ENCODE measurements around the gene DDX42.

Gene DDX42

DNA sequence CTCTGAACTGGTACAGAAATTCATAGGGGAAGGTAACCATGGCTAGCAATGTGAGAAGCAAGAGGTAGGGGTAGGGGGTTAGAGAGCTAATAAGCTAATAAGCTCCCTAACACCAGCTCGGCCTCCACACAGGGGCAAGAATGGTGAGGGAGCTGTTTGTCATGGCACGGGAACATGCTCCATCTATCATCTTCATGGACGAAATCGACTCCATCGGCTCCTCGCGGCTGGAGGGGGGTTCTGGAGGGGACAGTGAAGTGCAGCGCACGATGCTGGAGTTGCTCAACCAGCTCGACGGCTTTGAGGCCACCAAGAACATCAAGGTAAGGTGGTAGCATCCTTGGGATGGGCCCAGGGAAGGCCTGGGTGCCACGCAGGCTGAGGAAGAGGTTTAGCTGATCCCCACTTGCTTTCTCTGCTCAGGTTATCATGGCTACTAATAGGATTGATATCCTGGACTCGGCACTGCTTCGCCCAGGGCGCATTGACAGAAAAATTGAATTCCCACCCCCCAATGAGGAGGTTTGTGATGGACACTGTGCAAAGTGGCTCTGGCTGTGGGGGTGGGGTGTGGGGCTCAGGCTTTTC, 57.0 kb downstream of the DDX42 start:
- DNase-seq (ENCODE audit: extremely low read depth, low read depth): no peak
- TF ChIP-seq, protein P1, sequence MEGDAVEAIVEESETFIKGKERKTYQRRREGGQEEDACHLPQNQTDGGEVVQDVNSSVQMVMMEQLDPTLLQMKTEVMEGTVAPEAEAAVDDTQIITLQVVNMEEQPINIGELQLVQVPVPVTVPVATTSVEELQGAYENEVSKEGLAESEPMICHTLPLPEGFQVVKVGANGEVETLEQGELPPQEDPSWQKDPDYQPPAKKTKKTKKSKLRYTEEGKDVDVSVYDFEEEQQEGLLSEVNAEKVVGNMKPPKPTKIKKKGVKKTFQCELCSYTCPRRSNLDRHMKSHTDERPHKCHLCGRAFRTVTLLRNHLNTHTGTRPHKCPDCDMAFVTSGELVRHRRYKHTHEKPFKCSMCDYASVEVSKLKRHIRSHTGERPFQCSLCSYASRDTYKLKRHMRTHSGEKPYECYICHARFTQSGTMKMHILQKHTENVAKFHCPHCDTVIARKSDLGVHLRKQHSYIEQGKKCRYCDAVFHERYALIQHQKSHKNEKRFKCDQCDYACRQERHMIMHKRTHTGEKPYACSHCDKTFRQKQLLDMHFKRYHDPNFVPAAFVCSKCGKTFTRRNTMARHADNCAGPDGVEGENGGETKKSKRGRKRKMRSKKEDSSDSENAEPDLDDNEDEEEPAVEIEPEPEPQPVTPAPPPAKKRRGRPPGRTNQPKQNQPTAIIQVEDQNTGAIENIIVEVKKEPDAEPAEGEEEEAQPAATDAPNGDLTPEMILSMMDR (IDR thresholded peaks at IDR 0.05; ENCODE audit: low read depth, low read length): no peak

DNA sequence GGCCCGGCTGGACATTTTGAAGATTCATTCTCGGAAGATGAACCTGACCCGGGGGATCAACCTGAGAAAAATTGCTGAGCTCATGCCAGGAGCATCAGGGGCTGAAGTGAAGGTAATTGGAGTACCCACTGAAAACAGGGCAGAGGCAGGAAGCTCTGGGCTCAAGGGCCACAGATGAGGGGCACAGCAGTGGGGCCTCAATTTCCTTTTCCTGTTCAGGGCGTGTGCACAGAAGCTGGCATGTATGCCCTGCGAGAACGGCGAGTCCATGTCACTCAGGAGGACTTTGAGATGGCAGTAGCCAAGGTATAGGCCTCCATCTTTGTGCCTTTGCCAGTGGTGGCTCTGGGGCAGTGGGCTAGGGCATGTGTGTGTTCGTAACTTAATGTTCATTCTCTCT, 57.5 kb downstream of the DDX42 start:
- TF ChIP-seq, protein P1 (IDR thresholded peaks at IDR 0.05; ENCODE audit: low read depth, low read length): no peak
- no peak for DNase-seq (ENCODE audit: extremely low read depth, low read depth)

DNA sequence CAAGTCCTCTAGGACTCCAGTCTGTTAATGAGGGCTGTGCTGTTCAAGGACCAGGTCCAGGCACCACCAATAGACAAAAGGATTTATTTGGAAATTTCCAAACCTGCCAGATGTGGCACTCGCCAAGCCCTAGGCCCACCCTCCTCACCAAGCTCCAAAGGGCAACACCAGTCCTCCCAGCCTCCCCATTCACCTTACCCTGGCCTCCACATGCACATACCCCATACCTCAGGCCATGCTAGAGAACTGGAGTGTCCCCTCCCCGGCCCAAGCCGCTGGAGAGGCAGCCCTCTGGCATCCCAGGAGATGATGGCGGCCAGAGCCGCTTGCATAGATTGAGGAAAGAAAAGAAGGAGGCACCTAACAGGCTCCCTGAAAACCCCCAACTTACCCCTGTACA, 58.0 kb downstream of the DDX42 start:
- TF ChIP-seq, protein P1 (IDR thresholded peaks at IDR 0.05; ENCODE audit: low read depth, low read length): no peak
- no peak for DNase-seq (ENCODE audit: extremely low read depth, low read depth)

DNA sequence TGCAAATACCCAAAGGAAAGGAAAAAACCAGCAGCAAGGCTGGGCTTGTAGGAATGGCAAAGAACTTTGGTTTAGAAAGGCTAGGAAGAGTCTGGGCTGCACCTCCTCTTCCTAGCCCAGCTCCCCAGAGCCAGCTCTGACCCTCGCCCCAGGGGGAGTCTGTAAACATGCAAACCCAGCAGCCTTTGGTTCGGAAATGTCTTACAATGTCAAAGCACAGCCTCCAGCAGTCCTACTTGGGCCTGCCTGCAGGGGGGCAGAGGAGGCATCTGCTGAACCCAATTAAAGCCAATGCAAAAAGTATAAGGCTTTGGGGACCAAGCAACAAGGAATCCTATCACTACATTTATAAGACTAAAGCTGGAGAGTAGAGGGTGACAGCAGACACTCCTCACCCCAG, 58.5 kb downstream of the DDX42 start:
- TF ChIP-seq, protein P1 (IDR thresholded peaks at IDR 0.05; ENCODE audit: low read depth, low read length): no peak
- DNase-seq (ENCODE audit: extremely low read depth, low read depth): no peak

DNA sequence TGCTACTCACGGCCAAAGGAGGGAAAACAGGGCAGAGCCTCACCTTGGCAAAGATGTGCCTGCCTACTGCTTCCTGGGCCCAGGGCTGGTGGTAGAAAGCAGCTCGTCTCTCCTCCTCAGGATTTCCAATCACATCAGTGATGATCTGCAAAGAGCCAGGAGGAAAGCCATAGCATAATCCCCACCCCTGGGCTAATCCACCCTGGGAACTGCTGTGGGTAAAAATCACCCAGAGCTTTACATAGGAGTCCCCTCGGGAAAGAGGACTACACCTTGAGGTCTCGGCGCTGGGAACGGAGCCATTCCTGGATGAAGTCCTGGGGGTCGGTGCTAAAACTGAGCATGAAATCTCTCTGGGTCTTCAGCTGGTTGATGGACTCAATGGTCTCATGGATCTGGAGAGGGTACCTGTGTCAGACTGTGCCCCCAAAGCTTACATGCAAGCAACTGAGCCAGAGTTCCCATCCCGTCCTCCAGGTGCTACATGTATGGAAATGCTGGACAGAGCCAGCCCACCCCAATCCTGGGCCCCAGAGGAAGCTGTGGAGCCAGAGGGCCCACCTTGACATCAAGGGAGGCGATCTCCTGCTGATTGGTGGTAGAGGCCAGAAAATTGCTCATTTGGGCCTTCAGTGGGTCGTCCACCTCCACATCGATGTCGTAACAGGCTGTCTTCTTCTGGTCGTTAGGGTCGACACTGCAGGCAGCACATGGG, 59.2 kb downstream of the DDX42 start:
- TF ChIP-seq, protein P1 (IDR thresholded peaks at IDR 0.05; ENCODE audit: low read depth, low read length): no peak
- DNase-seq (ENCODE audit: extremely low read depth, low read depth): no peak

DNA sequence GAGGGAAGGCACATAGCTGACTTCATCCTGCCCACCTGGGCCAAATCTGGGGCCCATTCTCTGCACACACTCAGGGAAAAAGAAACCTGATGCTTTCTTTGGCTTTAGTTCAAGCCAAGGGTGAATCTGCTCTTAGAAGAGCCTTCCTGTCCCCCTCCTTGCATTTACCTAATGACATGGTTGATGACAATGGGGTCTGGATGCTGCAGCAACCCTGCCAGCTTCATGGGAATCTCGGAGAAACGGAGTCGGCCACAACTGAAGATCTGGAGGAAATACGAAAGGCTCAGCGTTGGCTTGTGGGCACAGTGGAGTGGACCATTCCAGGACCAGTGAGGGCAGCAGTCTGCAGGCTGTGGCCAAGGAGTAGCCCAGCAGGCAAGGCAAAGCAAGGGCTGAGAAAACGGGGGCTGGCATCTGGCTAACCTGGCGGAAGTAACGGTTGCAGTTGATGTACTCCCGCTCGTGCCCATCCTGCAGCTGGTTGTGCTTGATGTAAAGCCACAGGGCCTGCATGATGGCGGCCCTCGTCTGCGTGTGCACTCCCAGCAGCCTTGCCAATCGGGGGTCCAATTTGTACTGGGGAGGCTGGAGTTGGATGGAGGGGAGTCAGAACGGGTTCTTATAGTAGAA, 59.9 kb downstream of the DDX42 start:
- TF ChIP-seq, protein P1 (IDR thresholded peaks at IDR 0.05; ENCODE audit: low read depth, low read length): no peak
- DNase-seq (ENCODE audit: extremely low read depth, low read depth): no peak

Data from AG09319 (cell line).